K562 (cell line): Measurements from ENCODE around the gene PFDN2. TPM values are rescaled to one million over a fixed set of nuclear protein-coding genes. Genes with fewer than 3 reads are reported as not detected.

Source experiments
- TSC22D4 ChIP-seq: fragments of 450-650 bp; IDR thresholded peaks from 2 replicates; pipeline ENCODE4 v1.6.1; 2016; ENCODE audit warnings: missing genetic modification characterization, missing biosample characterization, control low read depth
- ZNF318 ChIP-seq, 2 experiments: fragments of 450-650 bp; IDR thresholded peaks; 2 replicates each; pipeline ENCODE4 v1.6.1; 2016; ENCODE audit warnings: mild to moderate bottlenecking in 2 of 2, borderline replicate concordance in 1 of 2, low read depth in 1 of 2, moderate library complexity in 1 of 2
- ZNF354B ChIP-seq: fragments of 250-450 bp; sonication (Bioruptor Pico); IDR thresholded peaks from 2 replicates; pipeline ENCODE4 v1.4.0; 2020
- polyA plus RNA-seq, 8 experiments: library from polyadenylated mRNA; depleted of rRNA in 4 of 8; stranded (reverse) in 5 of 8; unstranded in 3 of 8; fragments of >200 nt; fragmentation: Nextera tagmentation in 2 of 8; fragmentation: Illumina TruSeq in 1 of 8; extraction: Ambion mirVana in 2 of 8; extraction: Trizol in 1 of 8; gene quantifications; 2 replicates each; pipeline versions ENCODE4 v1.2.1 to v1.2.3, GENCODE V29; 2011 to 2014; ENCODE audit warnings: inconsistent platforms in 1 of 8, missing spikeins in 1 of 8
- total RNA-seq, 7 experiments: library from RNA; depleted of rRNA in 6 of 7; stranded (reverse); fragments of >200 nt in 6 of 7; fragmentation: Illumina TruSeq in 2 of 7; extraction: Trizol in 2 of 7; gene quantifications; 2 replicates each; pipeline versions ENCODE4 v1.2.1 to v1.2.3, GENCODE V29; 2011 to 2021; ENCODE audit warnings: low replicate concordance in 1 of 7
- TF ChIP-seq, protein P1 (sequence below), 2 experiments: fragments of 450-650 bp in 1 of 2; sonication (generic) in 1 of 2; formaldehyde crosslinking in 1 of 2; IDR thresholded peaks; 2 replicates each; pipeline versions ENCODE4 v1.7.1 to v1.9.0; 2016 to 2022; ENCODE audit warnings: inconsistent platforms in 1 of 2, mild to moderate bottlenecking in 1 of 2, missing genetic modification reagents in 1 of 2
- TF ChIP-seq, protein P2 (sequence below): sonication (generic); formaldehyde crosslinking; IDR thresholded peaks from 2 replicates; pipeline ENCODE4 v1.5.0; 2020; ENCODE audit warnings: missing genetic modification reagents

PFDN2 gene
- total and polyA plus RNA-seq, 9 of the 15 experiments (the other 6 are each of a cell fraction or from before 2014, with no cell fraction given), result 50.2 to 361 (median 144) TPM

GRCh38 chr1:161069731-161070270, 48.0 kb downstream of the PFDN2 start, which contains the start of gene ARHGAP30 (continued):
- TF ChIP-seq ZNF318 (IDR thresholded peaks at IDR 0.05; ENCODE audit: borderline replicate concordance in 1 of 2, low read depth in 1 of 2) (no peak), TSC22D4 (tag) (no peak), ZNF354B (CRISPR knock-in tag) (no peak)
- TF ChIP-seq, protein P1, sequence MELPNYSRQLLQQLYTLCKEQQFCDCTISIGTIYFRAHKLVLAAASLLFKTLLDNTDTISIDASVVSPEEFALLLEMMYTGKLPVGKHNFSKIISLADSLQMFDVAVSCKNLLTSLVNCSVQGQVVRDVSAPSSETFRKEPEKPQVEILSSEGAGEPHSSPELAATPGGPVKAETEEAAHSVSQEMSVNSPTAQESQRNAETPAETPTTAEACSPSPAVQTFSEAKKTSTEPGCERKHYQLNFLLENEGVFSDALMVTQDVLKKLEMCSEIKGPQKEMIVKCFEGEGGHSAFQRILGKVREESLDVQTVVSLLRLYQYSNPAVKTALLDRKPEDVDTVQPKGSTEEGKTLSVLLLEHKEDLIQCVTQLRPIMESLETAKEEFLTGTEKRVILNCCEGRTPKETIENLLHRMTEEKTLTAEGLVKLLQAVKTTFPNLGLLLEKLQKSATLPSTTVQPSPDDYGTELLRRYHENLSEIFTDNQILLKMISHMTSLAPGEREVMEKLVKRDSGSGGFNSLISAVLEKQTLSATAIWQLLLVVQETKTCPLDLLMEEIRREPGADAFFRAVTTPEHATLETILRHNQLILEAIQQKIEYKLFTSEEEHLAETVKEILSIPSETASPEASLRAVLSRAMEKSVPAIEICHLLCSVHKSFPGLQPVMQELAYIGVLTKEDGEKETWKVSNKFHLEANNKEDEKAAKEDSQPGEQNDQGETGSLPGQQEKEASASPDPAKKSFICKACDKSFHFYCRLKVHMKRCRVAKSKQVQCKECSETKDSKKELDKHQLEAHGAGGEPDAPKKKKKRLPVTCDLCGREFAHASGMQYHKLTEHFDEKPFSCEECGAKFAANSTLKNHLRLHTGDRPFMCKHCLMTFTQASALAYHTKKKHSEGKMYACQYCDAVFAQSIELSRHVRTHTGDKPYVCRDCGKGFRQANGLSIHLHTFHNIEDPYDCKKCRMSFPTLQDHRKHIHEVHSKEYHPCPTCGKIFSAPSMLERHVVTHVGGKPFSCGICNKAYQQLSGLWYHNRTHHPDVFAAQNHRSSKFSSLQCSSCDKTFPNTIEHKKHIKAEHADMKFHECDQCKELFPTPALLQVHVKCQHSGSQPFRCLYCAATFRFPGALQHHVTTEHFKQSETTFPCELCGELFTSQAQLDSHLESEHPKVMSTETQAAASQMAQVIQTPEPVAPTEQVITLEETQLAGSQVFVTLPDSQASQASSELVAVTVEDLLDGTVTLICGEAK (IDR thresholded peaks at IDR 0.05), result no peak
- TF ChIP-seq, protein P1 (CRISPR knock-in tag; IDR thresholded peaks at IDR 0.05), result no peak
- TF ChIP-seq, protein P2, sequence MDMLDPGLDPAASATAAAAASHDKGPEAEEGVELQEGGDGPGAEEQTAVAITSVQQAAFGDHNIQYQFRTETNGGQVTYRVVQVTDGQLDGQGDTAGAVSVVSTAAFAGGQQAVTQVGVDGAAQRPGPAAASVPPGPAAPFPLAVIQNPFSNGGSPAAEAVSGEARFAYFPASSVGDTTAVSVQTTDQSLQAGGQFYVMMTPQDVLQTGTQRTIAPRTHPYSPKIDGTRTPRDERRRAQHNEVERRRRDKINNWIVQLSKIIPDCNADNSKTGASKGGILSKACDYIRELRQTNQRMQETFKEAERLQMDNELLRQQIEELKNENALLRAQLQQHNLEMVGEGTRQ (CRISPR knock-in tag), result no peak
